Endothelial cell of umbilical vein (primary cell): ENCODE results near the gene KRTAP12-3.

ENCODE experiments used
- EZH2 ChIP-seq: IDR thresholded peaks from 2 replicates; pipeline ENCODE4 v1.6.1; 2012; ENCODE audit warnings: borderline replicate concordance, low read depth, mild to moderate bottlenecking, moderate library complexity, low read length, inconsistent platforms; ENCODE audit not compliant: severe bottlenecking
- POLR2A ChIP-seq: IDR thresholded peaks from 2 replicates; pipeline ENCODE4 v1.6.1; 2012; ENCODE audit warnings: low read depth, mild to moderate bottlenecking, control low read depth, low read length
- POLR2AphosphoS5 ChIP-seq: IDR thresholded peaks from 2 replicates; pipeline ENCODE4 v1.6.1; 2012; ENCODE audit warnings: low read depth, mild to moderate bottlenecking, control low read depth, low read length, moderate library complexity; ENCODE audit not compliant: insufficient read depth
- TF ChIP-seq, protein P1 (sequence below), 2 donors: IDR thresholded peaks; 1 replicate in 1 of 2; 2 replicates in 1 of 2; pipeline ENCODE4 v1.5.1; 2011; ENCODE audit warnings: low read length in 2 of 2, mild to moderate bottlenecking in 2 of 2, moderate library complexity in 2 of 2, control low read depth in 1 of 2, inconsistent platforms in 1 of 2, low read depth in 1 of 2; ENCODE audit not compliant: insufficient read depth in 1 of 2; ENCODE audit errors: extremely low read depth in 1 of 2
- TF ChIP-seq, protein P2 (sequence below): IDR thresholded peaks from 2 replicates; pipeline ENCODE4 v1.6.1; 2011; ENCODE audit not compliant: insufficient read depth, insufficient read length

DNA sequence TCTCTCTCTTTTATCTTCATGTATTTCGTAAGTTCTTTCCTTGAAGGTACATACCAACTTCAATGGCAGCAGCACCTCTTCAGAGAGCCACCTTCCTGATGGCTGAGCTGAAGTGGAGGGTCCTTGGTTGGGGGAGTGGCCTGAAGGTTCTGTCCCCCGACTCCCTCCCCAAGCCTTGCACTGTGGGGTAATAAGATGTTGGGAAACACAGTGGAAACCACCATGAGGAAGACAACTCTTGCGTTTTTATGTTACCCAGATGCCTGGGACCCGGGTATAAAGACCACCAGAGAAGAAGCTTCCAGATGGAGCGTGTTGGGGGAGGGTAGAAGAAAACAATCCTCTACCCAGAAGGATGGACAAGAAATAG lies 794 bp downstream of the KRTAP12-3 start:
- TF ChIP-seq POLR2A (no peak), POLR2AphosphoS5 (no peak), EZH2 (no peak)
- TF ChIP-seq, protein P1, sequence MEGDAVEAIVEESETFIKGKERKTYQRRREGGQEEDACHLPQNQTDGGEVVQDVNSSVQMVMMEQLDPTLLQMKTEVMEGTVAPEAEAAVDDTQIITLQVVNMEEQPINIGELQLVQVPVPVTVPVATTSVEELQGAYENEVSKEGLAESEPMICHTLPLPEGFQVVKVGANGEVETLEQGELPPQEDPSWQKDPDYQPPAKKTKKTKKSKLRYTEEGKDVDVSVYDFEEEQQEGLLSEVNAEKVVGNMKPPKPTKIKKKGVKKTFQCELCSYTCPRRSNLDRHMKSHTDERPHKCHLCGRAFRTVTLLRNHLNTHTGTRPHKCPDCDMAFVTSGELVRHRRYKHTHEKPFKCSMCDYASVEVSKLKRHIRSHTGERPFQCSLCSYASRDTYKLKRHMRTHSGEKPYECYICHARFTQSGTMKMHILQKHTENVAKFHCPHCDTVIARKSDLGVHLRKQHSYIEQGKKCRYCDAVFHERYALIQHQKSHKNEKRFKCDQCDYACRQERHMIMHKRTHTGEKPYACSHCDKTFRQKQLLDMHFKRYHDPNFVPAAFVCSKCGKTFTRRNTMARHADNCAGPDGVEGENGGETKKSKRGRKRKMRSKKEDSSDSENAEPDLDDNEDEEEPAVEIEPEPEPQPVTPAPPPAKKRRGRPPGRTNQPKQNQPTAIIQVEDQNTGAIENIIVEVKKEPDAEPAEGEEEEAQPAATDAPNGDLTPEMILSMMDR (IDR thresholded peaks at IDR 0.05; ENCODE audit: extremely low read depth in 1 of 2, insufficient read depth in 1 of 2, low read depth in 1 of 2, low read length in 2 of 2), result no peak
- TF ChIP-seq, protein P2, sequence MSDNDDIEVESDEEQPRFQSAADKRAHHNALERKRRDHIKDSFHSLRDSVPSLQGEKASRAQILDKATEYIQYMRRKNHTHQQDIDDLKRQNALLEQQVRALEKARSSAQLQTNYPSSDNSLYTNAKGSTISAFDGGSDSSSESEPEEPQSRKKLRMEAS, result no peak
